Activated T-cell treated with anti-CD3 and anti-CD28 coated beads for 1 hour (primary cell): ENCODE measurements around the gene ZNF595.
"Not testable (repeated sequence)": the region's sequence is repeated elsewhere in the genome, so short reads cannot be mapped to it uniquely, and the experiment has no call there.

ENCODE experiments used
- DNase-seq: peaks from one replicate; pipeline ENCODE4 v3.0.0-alpha.2; 2020; ENCODE audit warnings: low read depth

Gene ZNF595

DNA sequence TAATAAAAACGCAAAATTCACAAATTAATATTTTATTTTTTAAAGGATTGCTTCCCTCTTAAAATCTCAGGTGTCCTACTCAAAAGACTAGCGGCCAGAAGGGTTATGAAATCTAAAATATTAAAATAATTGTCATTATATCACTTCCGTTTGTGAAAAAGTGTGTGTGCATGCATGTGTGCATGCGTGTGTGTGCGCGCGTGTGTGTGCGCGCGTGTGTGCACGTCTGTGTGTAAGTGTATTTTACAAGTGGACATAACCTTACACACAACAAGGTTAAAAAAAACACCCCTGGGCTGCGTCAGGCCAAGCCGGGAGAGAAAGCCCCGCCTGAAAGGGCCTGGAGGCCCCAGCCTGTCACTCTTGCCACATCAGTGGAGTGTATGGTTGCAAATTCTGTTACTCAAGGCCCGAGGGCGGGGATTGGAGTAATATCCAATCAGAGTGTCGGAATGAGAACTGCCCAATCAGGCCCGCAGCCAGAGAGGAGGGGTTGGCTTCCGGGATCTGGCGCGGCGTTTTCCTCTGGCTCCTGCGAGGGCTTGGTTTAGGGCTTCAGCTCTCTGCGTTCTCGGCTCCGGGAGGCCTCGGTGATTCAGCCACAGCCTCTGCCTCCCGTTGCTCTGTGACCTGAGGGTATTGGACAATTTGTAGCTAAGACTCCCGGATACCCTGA lies at the start of gene ZNF595:
Gene ZNF595 (plus strand): TSS at position 518 of the 676 bp plus-strand sequence. CDS start 168 bp downstream, outside the sequence.
- not testable (repeated sequence) for DNase-seq

DNA sequence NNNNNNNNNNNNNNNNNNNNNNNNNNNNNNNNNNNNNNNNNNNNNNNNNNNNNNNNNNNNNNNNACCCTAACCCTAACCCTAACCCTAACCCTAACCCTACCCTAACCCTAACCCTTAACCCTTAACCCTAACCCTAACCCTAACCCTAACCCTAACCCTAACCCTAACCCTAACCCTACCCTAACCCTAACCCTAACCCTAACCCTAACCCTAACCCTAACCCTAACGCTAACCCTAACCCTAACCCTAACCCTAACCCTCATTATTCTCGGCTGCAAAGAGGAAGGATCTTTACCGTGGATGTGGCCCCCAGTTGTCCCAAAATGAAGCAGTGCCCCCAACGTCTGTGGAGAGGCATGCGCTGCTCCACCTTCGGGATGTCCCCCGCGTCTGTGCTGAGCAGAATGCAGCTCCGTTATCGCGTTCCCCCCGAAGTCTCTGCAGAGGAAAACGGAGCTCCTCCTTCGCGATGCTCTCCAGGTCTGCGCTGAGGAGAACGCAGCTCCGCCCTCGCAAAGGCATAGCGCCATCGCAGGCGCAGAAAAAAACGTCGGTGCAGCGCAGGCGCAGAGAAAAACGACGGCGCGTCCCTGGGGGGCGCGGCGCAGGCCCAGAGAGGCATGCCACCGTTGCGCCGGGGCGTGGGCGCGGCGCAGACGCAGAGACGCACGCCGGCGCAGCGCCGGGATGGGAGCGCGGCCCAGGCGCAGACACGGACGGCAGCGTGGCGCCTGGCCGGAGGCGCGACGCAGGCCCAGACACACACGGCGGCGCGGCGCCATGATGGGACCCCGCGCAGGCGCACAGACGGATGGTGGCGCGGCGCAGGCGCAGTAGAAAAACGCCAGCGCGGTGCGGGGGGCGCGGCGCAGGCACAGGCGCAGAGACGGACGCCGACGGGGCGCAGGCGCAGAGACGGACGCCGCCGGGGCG lies 42.9 kb upstream of the ZNF595 start:
- not testable (repeated sequence) for DNase-seq

DNA sequence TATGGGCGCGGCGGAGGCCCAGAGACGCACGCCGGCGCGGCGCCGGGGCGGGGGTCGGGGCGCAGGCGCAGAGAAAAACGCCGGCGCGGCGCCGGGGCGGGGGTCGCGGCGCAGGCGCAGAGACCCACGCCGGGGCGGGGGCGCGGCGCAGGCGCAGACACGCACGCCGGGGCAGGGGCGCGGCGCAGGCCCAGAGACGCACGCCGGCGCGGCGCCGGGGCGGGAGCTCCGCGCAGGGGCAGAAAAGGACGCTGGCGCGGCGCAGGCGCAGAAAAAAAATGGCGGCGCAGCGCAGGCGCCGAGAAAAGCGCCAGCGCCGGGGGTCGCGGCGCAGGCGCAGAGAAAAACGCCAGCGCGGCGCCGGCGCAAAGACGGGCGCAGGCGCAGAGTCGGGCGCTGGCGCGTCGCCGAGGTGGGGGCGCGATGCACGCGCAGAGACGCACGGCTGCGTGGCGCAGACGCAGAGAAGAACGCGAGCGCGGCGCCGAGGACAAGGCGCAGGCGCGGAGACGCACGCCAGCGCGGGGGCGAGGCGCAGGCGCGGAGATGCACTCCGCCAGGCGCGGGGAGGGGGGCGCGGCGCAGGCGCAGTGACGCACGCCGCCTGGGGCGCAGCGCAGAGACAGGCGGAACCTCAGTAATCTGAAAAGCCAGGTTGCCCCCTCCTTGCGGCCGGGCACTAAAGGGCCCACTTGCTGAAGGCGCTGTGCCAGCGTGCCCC lies 41.9 kb upstream of the ZNF595 start:
- DNase-seq = not testable (repeated sequence)

DNA sequence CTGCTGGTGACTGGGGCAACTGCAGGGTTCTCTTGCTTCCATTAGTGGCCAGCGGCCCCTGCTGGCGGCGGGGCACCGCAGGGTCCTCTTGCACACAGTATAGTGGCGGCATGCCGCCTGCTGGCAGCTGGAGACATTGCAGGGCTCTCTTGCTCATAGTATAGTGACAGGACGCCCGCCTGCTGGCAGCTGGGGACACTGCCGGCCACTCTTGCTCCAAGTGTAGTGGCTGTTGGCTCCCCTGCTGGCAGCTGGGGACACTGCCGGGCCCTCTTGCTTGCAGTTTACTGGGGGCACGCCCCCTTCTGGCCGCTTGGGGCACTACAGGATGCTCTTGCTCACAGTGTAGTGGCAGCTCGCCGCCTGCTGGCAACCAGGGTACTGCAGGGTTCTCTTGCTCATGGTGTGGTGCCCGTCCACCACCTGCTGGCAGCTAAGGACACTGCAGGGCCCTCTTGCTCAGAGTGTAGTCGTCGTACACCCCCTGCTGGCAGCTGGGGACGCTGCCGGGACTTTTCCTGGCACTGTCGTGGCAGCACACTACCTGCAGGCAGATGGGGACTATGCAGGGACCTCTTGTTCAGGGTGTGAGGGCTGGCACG lies 41.2 kb upstream of the ZNF595 start:
- DNase-seq = not testable (repeated sequence)

DNA sequence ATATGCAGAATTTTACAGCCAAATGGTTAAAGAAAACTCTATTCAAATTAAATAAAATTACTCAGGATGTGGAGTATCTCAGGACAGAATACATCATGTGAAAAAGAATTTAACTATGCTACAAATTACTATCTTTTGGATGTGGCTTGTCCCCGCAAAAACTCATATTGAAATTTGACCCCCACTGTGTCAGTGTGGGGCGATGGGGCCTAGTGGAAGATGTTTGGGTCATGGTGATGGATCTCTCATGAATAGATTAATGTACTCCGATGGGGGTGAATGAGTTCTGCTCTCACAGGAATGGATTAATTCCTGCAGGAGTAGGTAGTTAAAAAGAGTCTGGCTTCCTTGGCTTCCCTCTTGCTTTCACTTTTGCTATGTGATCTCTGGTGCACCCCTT lies 35.0 kb upstream of the ZNF595 start:
- DNase-seq = not testable (repeated sequence)

DNA sequence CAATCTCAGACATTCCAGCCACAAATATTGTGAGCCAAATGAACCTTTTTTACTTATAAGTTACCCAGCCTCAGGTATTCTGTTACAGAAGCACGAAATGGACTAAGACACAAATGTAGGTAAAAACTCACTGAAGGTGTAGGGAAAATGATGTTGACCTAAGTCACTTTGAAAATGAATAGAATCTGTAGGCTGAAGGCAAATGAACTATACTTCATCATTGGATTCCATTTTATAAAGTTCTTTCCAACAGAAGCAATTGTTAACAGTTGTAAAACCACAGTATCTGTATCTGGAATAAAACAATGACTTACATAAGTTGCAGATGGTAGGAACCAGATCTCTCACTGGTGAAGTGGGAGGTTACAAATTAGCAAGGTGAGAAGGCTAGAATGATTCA lies 34.5 kb upstream of the ZNF595 start:
- not testable (repeated sequence) for DNase-seq

DNA sequence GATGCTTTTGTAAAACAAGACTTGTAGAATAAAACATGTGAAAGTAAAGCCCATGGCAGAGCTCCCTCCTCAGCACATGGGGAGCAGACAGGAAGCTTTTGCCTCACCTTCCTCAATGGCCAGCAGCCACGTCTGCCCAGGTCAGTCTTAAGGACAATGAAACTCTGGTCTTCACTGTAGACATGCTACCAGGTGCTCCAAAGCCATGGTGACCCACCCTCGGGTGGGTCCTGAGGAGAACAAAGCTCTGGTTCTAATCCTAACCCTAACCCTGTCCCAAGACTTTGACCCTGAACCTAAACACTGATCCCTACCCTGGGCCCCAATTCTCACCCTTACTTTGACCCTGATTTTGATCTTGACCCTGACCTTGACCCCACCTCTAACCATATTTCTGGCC lies 30.2 kb upstream of the ZNF595 start:
- DNase-seq = not testable (repeated sequence)

DNA sequence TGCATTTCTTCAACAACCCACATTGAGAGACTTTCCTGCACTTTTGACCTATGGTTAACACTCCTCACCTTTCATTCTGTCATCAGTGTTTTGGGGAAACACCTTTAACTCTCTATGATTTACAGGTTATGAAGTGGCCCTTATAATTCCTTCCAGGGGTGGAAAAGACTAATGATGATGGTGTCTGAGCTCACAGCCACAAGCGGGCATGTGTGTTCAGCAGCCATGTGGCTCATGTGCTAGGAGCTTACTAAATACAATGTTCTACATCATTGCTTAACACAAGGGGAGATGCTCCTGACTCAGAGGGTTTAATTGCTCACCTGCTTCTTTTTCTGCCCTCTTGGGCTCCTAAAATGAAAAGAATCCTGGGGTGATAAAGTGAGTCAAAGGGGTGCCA lies 28.8 kb upstream of the ZNF595 start:
- DNase-seq = not testable (repeated sequence)

DNA sequence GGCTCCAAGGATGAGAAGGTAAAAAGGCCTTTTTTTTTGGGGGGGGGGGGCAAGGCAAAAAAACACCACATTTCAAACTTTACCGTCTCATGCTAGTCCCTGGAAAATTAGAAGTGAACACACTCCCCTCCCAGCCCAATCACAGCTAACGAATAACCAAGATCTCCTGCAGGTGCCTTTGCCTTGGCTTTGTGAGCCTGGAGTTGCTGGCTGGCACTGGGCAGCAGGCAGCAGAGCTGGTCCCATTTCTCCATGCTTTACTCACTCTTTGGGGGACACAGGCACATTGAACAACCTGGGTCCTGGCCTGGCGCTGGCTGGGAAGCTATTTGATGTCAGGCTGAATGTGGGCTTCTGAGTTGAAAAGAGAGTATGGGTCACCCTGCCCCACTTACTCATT lies 25.6 kb upstream of the ZNF595 start:
- not testable (repeated sequence) for DNase-seq

DNA sequence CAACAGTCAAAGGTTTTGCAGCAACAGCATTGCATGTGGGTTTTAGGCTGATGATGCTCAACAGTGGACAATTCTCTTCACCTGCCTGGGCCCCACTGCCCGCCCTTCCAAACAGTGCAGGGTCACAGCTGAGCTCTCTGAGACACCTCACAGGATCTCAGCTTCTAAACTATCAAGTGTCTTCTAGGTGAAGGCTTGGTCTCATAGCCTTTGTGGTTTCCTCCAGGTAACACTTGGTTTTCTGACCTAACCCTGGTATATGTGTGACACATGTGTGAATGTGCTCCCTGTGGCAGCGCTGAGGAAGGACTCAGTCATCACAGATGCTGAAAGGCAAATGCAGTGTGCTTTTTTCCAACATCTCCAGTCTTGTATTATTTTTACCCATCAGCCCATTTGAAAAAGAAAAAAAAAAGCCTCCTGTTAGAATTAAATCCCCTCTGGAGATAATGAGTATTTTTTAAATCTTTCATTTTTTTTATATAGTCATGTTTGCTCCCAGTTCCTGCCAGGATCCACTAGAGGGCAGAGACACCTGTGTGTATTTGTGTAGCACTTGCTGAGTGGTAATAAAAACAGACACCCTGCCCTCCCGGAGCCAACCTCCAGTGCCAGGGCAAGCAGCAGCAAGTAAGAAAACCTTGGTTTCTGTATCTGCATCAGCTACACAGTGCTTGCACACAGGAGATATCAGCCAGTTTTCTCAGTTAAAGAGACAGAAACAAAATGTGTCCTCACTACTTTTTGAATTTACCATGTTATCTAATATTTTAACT lies 24.2 kb upstream of the ZNF595 start:
- DNase-seq = not testable (repeated sequence)

DNA sequence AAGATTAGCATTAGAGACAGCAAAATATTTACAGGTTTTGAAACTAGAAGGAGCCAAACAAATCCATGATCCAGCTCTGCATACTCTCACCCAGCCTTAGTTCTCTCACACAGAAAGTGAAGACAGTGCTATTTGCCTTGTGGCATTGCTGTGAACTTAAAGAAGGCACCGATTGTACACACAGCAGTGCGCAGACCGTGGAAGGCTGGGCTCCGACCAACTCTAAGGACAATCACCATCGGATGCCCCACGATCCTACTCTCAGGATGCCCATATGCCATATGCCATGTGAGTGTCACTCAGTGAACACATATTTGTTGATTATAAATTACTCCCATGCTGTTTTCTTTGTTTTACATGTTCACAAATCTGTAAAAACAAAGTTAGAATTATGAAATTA lies 19.8 kb upstream of the ZNF595 start:
- not testable (repeated sequence) for DNase-seq

DNA sequence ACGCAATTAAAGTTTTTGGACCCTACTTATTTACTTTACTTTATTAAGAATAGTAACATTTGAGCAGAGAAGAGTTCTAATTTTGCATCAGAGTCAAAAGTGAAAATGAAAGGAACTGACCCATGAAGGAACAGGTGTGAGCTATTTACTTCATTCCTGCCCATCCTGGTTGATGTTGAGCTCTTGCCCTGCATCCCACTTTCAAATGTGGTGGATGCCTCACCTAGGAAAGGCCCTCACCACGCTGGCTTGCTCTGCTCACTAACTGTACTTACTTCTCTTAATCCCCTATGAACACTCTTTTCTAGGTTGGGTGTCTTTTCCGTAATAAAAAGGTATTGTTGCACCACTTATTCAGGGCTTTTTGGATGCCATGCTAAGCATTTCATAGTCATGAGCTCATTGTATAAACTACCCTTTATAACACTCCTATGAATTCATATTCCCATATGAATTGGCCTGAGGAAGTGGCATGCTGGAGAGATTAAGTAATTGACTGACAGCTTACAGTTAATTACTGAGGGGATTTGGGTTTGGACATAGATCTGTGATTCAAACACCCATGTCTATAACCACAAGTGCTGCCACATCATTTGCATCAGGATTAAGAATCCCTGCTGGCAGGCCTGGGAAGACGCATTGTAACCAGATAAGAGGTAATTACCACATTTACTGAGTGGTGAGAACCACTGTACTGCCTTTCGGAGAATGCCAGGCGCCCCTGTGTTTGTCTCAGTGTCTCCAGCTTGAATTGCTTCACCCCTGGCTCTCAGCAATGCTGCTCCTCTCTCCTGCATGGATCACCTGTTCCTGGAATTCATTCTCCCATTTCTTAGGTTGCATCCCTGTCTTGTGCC lies 16.3 kb upstream of the ZNF595 start:
- not testable (repeated sequence) for DNase-seq

DNA sequence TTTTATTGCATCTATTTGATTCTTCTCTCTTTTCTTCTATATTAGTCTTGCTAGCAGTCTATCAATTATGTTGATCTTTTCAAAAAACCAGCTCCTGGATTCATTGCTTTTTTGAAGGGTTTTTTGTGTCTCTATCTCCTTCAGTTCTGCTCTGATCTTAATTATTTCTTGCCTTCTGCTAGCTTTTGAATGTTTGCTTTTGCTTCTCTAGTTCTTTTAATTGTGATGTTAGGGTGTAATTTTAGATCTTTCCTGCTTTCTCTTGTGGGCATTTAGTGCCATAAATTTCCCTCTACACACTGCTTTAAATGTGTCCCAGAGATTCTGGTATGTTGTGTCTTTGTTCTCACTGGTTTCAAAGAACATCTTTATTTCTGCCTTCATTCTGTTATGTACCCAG lies 14.9 kb upstream of the ZNF595 start:
- not testable (repeated sequence) for DNase-seq

DNA sequence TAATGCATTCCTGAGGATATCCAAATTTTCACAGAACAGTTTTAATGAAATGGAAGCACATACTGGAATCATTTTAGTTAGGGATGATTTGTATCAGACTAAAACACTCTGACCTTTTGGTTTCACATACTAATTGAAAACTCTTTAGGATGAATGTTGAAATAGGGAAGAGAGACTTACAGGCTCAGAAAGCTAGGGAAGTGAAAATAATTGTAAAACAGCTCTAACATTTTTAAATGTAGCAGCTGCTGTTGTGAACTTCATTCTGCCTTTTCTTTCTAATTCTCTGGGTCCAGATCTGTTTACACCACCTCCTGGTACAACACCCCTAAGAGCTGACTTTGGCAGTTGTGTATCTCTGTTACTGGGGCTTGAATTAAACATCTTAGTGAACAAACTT lies 9.7 kb upstream of the ZNF595 start:
- not testable (repeated sequence) for DNase-seq

DNA sequence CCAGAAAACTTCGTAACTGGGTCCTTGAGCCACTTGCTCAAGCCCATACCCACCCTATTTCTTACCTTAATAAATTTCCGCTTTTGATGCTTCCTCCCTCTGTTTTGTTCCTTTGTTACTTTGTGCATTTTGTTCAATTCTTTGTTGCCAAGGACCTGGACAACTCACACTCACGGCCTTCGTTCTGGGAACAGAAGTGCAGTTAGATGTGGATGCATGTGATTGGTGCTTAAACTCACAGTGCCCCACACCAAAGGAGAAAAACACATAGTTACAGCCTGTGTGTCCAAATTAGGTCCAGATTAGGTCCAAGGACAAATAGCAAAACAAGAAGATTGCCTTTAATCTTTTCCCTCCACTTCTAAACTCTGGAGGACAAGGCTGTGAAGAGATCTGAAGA lies 1.9 kb upstream of the ZNF595 start:
- not testable (repeated sequence) for DNase-seq

DNA sequence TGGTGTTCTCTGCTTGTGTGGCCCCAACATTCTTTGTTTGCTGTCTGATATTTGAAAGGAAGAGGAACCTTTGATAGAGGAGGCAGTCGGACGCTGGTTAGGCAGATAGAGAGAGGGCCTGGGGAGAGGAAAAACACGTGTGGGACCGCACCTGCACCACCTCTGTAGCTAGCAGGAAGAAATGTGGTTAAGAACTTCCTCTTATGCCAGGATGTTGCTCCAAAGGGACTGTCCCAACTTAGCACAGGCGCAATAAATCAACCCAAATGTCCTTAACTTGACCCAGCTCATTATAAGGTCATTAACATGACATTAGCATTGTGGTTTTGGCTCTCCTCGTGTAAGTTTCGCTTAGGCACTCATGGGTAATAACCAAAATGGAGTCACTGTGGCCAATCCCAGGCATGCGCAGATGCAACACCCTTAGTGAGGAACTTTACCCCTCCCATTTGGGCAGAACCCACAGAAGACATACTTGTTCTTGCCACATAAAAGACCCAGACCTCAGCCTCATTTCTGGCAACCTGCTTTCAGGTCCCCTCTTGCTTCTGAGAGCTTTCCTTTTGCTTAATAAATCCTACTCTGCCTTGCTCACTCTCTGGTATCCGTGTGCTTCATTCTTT lies 1.4 kb upstream of the ZNF595 start:
- not testable (repeated sequence) for DNase-seq

DNA sequence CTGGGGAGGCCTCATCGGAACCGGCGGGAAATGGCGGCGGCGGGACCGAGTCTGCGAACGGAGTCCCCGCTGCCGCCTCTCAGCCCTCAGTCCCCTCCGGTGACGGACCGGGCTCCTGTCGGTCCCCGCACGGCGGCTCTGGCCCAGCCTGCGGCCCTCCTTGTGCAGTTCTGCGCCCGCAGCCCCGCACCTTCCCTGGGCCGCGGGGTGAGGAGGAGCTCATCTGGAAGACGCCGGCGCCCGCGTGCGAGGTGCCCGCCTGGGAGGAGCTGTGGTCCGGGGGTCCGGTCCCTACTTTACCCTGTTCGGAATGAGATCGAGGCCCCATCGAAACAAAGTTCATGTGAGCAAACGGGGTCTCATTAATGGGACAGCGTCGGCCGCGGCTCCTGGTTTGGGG lies 400 bp downstream of the ZNF595 start:
- DNase-seq = not testable (repeated sequence)

DNA sequence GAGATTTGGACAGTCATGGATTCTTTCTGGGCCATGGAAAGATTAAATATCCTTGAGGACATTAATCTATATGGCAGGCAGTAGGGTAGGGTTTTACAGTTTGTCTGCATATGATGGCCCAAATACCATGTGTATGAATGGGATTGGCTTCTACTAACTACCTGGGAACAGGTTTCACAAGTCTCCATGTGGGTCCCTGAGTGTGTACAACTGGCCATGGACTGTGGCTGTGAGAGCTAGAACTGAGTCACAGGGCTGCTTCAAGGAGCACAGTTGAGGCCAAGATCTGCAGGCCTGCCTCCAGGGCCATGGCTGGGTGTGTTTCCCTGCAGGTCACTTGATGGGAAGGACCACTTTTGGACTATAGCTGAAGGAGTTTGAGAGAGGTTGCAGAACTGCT lies 11.6 kb downstream of the ZNF595 start:
- DNase-seq = not testable (repeated sequence)

DNA sequence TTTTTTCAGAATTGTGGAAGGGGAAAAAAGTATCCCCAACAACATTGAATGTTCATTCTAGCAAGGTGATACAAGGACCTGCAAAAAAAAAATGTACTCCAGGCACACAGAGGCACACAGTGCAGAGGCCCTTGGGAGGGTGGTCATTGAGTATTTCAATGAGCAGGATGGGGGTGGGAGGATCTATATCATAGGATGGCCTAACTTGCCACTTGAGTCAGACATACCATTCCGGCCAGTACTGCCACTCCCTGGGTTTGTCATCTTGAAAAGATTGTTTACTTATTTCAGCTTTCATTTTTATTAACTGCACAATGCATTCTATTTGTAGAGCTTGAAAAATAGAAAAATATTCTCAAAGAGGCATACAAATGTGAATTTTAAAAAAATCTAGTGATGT lies 18.7 kb downstream of the ZNF595 start:
- no peak for DNase-seq

DNA sequence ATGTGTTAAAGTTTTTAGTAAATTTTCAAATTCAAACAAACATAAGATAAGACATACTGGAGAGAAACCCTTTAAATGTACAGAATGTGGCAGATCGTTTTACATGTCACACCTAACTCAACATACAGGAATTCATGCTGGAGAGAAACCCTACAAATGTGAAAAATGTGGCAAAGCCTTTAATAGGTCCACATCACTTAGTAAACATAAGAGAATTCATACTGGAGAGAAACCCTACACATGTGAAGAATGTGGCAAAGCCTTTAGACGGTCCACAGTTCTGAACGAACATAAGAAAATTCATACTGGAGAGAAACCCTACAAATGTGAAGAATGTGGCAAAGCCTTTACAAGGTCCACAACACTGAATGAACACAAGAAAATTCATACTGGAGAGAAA lies 32.8 kb downstream of the ZNF595 start:
- DNase-seq = no peak
